Measurements from ENCODE around the gene CADPS. TPM values are rescaled to one million over a fixed set of nuclear protein-coding genes. Genes with fewer than 3 reads are reported as not detected.

CADPS gene
- total RNA-seq, 1 donor from 2014 or later: 149 TPM

- peaks cover 7% of the 10 kb centered on the region for H3K4me1 Mint-ChIP-seq (ENCODE audit: low read depth)
- no peak overlapping the region for H3K4me3 Mint-ChIP-seq (ENCODE audit: low read depth)
- H3K27ac Mint-ChIP-seq: no peak overlapping the region
- TF ChIP-seq, protein P1, sequence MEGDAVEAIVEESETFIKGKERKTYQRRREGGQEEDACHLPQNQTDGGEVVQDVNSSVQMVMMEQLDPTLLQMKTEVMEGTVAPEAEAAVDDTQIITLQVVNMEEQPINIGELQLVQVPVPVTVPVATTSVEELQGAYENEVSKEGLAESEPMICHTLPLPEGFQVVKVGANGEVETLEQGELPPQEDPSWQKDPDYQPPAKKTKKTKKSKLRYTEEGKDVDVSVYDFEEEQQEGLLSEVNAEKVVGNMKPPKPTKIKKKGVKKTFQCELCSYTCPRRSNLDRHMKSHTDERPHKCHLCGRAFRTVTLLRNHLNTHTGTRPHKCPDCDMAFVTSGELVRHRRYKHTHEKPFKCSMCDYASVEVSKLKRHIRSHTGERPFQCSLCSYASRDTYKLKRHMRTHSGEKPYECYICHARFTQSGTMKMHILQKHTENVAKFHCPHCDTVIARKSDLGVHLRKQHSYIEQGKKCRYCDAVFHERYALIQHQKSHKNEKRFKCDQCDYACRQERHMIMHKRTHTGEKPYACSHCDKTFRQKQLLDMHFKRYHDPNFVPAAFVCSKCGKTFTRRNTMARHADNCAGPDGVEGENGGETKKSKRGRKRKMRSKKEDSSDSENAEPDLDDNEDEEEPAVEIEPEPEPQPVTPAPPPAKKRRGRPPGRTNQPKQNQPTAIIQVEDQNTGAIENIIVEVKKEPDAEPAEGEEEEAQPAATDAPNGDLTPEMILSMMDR (IDR thresholded peaks at IDR 0.05; ENCODE audit: unreplicated experiment): no peak
- H3K9me3 Mint-ChIP-seq (ENCODE audit: low read depth): no peaks in the 10 kb centered on the region
- DNase-seq (ENCODE audit: low spot score, unreplicated experiment): no peak
- no peaks in the 10 kb centered on the region for H3K27me3 Mint-ChIP-seq
- H3K36me3 Mint-ChIP-seq (ENCODE audit: insufficient read depth): peaks cover 2% of the 10 kb centered on the region
These were observed 157.2 kb downstream of the CADPS start for GRCh38 chr3:62718011-62718410.

- Mint-ChIP-seq H3K36me3 (ENCODE audit: insufficient read depth) (no peaks in the 10 kb centered on the region), H3K27ac (no peak overlapping the region), H3K4me1 (ENCODE audit: low read depth) (peaks cover 13% of the 10 kb centered on the region), H3K9me3 (ENCODE audit: low read depth) (no peaks in the 10 kb centered on the region), H3K4me3 (ENCODE audit: low read depth) (no peak overlapping the region), H3K27me3 (no peaks in the 10 kb centered on the region)
- TF ChIP-seq, protein P1 (IDR thresholded peaks at IDR 0.05; ENCODE audit: unreplicated experiment): no peak
- DNase-seq (ENCODE audit: low spot score, unreplicated experiment): no peak
These were observed 162.5 kb downstream of the CADPS start for GRCh38 chr3:62712746-62713145.

GRCh38 chr3:62710751-62711150 is 164.5 kb downstream of the CADPS start:
- H3K9me3 Mint-ChIP-seq (ENCODE audit: low read depth): no peaks in the 10 kb centered on the region
- H3K27me3 Mint-ChIP-seq: no peaks in the 10 kb centered on the region
- no peaks in the 10 kb centered on the region for H3K36me3 Mint-ChIP-seq (ENCODE audit: insufficient read depth)
- TF ChIP-seq, protein P1 (IDR thresholded peaks at IDR 0.05; ENCODE audit: unreplicated experiment): no peak
- DNase-seq (ENCODE audit: low spot score, unreplicated experiment): no peak
- H3K4me1 Mint-ChIP-seq (ENCODE audit: low read depth): peaks cover 13% of the 10 kb centered on the region
- H3K4me3 Mint-ChIP-seq (ENCODE audit: low read depth): no peak overlapping the region
- no peak overlapping the region for H3K27ac Mint-ChIP-seq

GRCh38 chr3:62708638-62709373 is 166.4 kb downstream of the CADPS start:
- TF ChIP-seq, protein P1 (IDR thresholded peaks at IDR 0.05; ENCODE audit: unreplicated experiment): no peak
- H3K27me3 Mint-ChIP-seq: no peaks in the 10 kb centered on the region
- H3K27ac Mint-ChIP-seq: no peak overlapping the region
- peaks cover 13% of the 10 kb centered on the region for H3K4me1 Mint-ChIP-seq (ENCODE audit: low read depth)
- peaks cover under 1% of the 10 kb centered on the region for H3K36me3 Mint-ChIP-seq (ENCODE audit: insufficient read depth)
- no peak overlapping the region for H3K4me3 Mint-ChIP-seq (ENCODE audit: low read depth)
- H3K9me3 Mint-ChIP-seq (ENCODE audit: low read depth): no peaks in the 10 kb centered on the region
- DNase-seq (ENCODE audit: low spot score, unreplicated experiment): no peak

- Mint-ChIP-seq H3K27ac (no peak overlapping the region), H3K27me3 (no peaks in the 10 kb centered on the region), H3K4me1 (ENCODE audit: low read depth) (peaks cover 9% of the 10 kb centered on the region), H3K4me3 (ENCODE audit: low read depth) (no peak overlapping the region), H3K9me3 (ENCODE audit: low read depth) (no peaks in the 10 kb centered on the region), H3K36me3 (ENCODE audit: insufficient read depth) (peaks cover 3% of the 10 kb centered on the region)
- TF ChIP-seq, protein P1 (IDR thresholded peaks at IDR 0.05; ENCODE audit: unreplicated experiment): no peak
- DNase-seq (ENCODE audit: low spot score, unreplicated experiment): no peak
These were observed 169.5 kb downstream of the CADPS start for GRCh38 chr3:62705721-62706120.

Measured in progenitor cell of endocrine pancreas (in vitro differentiated cells).